MM.1S (cell line): Measurements from ENCODE around the gene GLP1R.

Experiments used
- DNase-seq: peaks from one replicate; pipeline ENCODE4 v3.0.0-alpha.2; 2015
- H2AFZ ChIP-seq: fragments of 300-600 bp; sonication (generic); 2 replicates; pipeline ENCODE4 v1.6.0; 2016; ENCODE audit warnings: antibody characterized with exemption, low read length
- H3F3A ChIP-seq: fragments of 300-600 bp; sonication (generic); 2 replicates; pipeline ENCODE4 v1.6.1; 2016; ENCODE audit warnings: mild to moderate bottlenecking, antibody characterized with exemption, low read length, moderate library complexity, mixed read lengths; ENCODE audit not compliant: insufficient read depth
- H3K27ac ChIP-seq: fragments of 300-600 bp; sonication (generic); 2 replicates; pipeline ENCODE4 v1.5.1; 2016; ENCODE audit warnings: mild to moderate bottlenecking, low read length
- H3K27me3 ChIP-seq: fragments of 300-600 bp; sonication (generic); replicated peaks from 2 replicates; pipeline ENCODE4 v1.6.0; 2016; ENCODE audit warnings: low read length; ENCODE audit not compliant: insufficient read depth
- H3K36me3 ChIP-seq: fragments of 300-600 bp; sonication (generic); replicated peaks from 2 replicates; pipeline ENCODE4 v1.6.1; 2016; ENCODE audit warnings: mild to moderate bottlenecking, low read length, mixed read lengths; ENCODE audit not compliant: insufficient read depth
- H3K4me1 ChIP-seq: fragments of 300-600 bp; sonication (generic); 2 replicates; pipeline ENCODE4 v1.6.1; 2016; ENCODE audit warnings: low read length, mixed read lengths
- H3K4me2 ChIP-seq: fragments of 300-600 bp; sonication (generic); 2 replicates; pipeline ENCODE4 v1.6.0; 2016; ENCODE audit warnings: low read depth, low read length
- H3K4me3 ChIP-seq: fragments of 300-600 bp; sonication (generic); 2 replicates; pipeline ENCODE4 v1.5.1; 2016; ENCODE audit warnings: low read length, mixed read lengths
- H3K79me2 ChIP-seq: fragments of 300-600 bp; sonication (generic); 2 replicates; pipeline ENCODE4 v1.6.1; 2016; ENCODE audit warnings: mixed run types, low read length, mixed read lengths
- H3K9ac ChIP-seq: fragments of 300-600 bp; sonication (generic); 2 replicates; pipeline ENCODE4 v1.6.1; 2016; ENCODE audit warnings: low read length, mixed read lengths
- H3K9me2 ChIP-seq: fragments of 300-600 bp; sonication (generic); replicated peaks from 2 replicates; pipeline ENCODE4 v1.6.1; 2016; ENCODE audit warnings: mild to moderate bottlenecking, low read length, mixed read lengths; ENCODE audit not compliant: insufficient read depth
- H3K9me3 ChIP-seq: fragments of 300-600 bp; sonication (generic); replicated peaks from 2 replicates; pipeline ENCODE4 v1.6.1; 2016; ENCODE audit warnings: mild to moderate bottlenecking, low read length, mixed read lengths; ENCODE audit not compliant: insufficient read depth
- H4K20me1 ChIP-seq: fragments of 300-600 bp; sonication (generic); 2 replicates; pipeline ENCODE4 v1.6.1; 2016; ENCODE audit warnings: mild to moderate bottlenecking, low read length, moderate library complexity, mixed read lengths; ENCODE audit not compliant: insufficient read depth
- CTCF ChIP-seq: fragments of 300-600 bp; sonication (generic); IDR thresholded peaks from 2 replicates; pipeline ENCODE4 v1.5.1; 2016; ENCODE audit warnings: antibody characterized with exemption, low read length, mixed read lengths
- EZH2 ChIP-seq: fragments of 300-600 bp; sonication (generic); optimal IDR thresholded peaks from 2 replicates; pipeline ENCODE3; 2017; ENCODE audit warnings: low read depth, mild to moderate bottlenecking, antibody characterized with exemption, low read length, mixed read lengths
- EZH2phosphoT487 ChIP-seq: fragments of 300-600 bp; sonication (generic); IDR thresholded peaks from 2 replicates; pipeline ENCODE4 v1.6.1; 2018; ENCODE audit warnings: antibody characterized with exemption, low read length

GLP1R gene

GRCh38 chr6:39086294-39086693, 37.7 kb downstream of the GLP1R start:
- H3K4me3 ChIP-seq = no peak overlapping the region
- DNase-seq = peak; percentile 80
- TF ChIP-seq EZH2 (no peak), EZH2phosphoT487 (no peak), CTCF (no peak)
- peaks cover 5% of the 10 kb centered on the region; the same call in 1 of the 2 replicates for H3K27me3 ChIP-seq
- no peak overlapping the region for H3K27ac ChIP-seq
- H3K9me2 ChIP-seq = no peaks in the 10 kb centered on the region
- no peaks in the 10 kb centered on the region for H3K79me2 ChIP-seq
- H3K4me1 ChIP-seq = peaks cover 7% of the 10 kb centered on the region
- H4K20me1 ChIP-seq = no peaks in the 10 kb centered on the region
- H3K36me3 ChIP-seq = no peaks in the 10 kb centered on the region
- no peak overlapping the region for H2AFZ ChIP-seq
- H3K9me3 ChIP-seq = no peaks in the 10 kb centered on the region
- no peak overlapping the region for H3K9ac ChIP-seq
- H3F3A ChIP-seq = no peaks in the 10 kb centered on the region
- peak overlapping the region; percentile 38; the same call in 1 of the 2 replicates for H3K4me2 ChIP-seq

GRCh38 chr6:39086711-39087110, 38.1 kb downstream of the GLP1R start:
- Histone ChIP-seq H3K4me1 (peaks cover 7% of the 10 kb centered on the region), H3F3A (no peaks in the 10 kb centered on the region), H4K20me1 (no peaks in the 10 kb centered on the region), H3K27ac (no peak overlapping the region), H3K4me2 (peak overlapping the region; percentile 38; the same call in 1 of the 2 replicates), H3K36me3 (no peaks in the 10 kb centered on the region), H3K4me3 (no peak overlapping the region), H2AFZ (no peak overlapping the region), H3K27me3 (peaks cover 5% of the 10 kb centered on the region; the same call in 1 of the 2 replicates), H3K79me2 (no peaks in the 10 kb centered on the region), H3K9me3 (no peaks in the 10 kb centered on the region), H3K9me2 (no peaks in the 10 kb centered on the region), H3K9ac (no peak overlapping the region)
- no peak for DNase-seq
- no peak for TF ChIP-seq EZH2
- no peak for TF ChIP-seq EZH2phosphoT487
- no peak for TF ChIP-seq CTCF

- no peaks in the 10 kb centered on the region for H4K20me1 ChIP-seq
- TF ChIP-seq EZH2 = no peak
- TF ChIP-seq CTCF = no peak
- no peak for TF ChIP-seq EZH2phosphoT487
- no peaks in the 10 kb centered on the region for H3F3A ChIP-seq
- peaks cover 7% of the 10 kb centered on the region for H3K4me1 ChIP-seq
- H3K27ac ChIP-seq = no peak overlapping the region
- H3K36me3 ChIP-seq = no peaks in the 10 kb centered on the region
- H3K9me3 ChIP-seq = no peaks in the 10 kb centered on the region
- no peak overlapping the region for H3K4me3 ChIP-seq
- no peaks in the 10 kb centered on the region for H3K9me2 ChIP-seq
- no peak overlapping the region for H3K4me2 ChIP-seq
- H3K9ac ChIP-seq = no peak overlapping the region
- no peak for DNase-seq
- H2AFZ ChIP-seq = no peak overlapping the region
- no peaks in the 10 kb centered on the region for H3K79me2 ChIP-seq
- peaks cover 5% of the 10 kb centered on the region; the same call in 1 of the 2 replicates for H3K27me3 ChIP-seq
Observed at GRCh38 chr6:39087197-39087596, 38.6 kb downstream of the GLP1R start.
